Measurements from ENCODE around the gene SLC47A2. TPM values are rescaled to one million over a fixed set of nuclear protein-coding genes. Genes with fewer than 3 reads are reported as not detected.
"Not testable (repeated sequence)": the region's sequence is repeated elsewhere in the genome, so short reads cannot be mapped to it uniquely, and the experiment has no call there.

Gene SLC47A2
- total RNA-seq, 1 donor, result not detected

DNA sequence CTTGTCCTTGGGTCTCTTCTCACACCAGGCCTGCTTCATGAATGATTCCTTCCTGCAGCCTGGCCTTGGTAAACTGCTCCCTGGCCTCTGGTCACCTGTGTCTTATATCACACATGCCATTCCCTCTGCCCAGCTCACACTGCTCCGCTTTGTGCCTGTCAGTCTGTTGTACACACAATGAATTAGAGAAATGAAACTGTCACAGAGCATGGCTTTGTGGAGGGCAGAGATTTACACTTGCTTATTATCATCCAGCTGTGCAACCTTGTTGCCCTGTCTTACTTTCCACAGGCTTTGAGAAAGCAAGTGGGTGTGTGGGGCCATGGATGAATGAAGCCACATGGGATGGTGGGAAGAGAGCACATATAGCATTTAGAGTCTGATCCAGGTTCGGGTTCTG, 45.5 kb downstream of the SLC47A2 start:
- H3K4me3 ChIP-seq (ENCODE audit: low read depth, low read length), result no peak overlapping the region
- no peak for DNase-seq (ENCODE audit: low read depth)
- TF ChIP-seq CTCF (IDR thresholded peaks at IDR 0.05; ENCODE audit: insufficient read depth, low read length), result no peak

DNA sequence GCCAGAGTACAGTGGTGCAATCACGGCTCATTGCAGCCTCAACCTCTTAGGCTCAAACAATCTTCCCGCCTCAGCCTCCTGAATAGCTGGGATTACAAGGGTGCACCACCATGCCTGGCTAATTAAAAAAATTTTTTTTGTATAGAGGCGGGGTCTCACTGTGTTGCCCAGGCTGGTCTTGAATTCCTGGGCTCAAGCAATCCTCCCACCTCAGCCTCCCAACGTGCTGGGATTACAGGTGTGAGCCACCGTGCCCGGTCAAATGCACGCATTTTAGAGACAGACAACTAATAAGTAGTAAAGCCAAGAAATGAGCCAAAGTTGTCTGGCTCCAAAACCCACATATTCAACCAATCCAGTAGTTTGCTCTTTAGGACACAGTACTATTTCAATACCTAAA, 46.7 kb downstream of the SLC47A2 start:
- not testable (repeated sequence) for H3K4me3 ChIP-seq (ENCODE audit: low read depth, low read length); DNase-seq (ENCODE audit: low read depth)

GRCh38 chr17:19664821-19665181, 51.6 kb downstream of the SLC47A2 start:
- no peak overlapping the region for H3K4me3 ChIP-seq (ENCODE audit: low read depth, low read length)
- no peak for DNase-seq (ENCODE audit: low read depth)
- TF ChIP-seq CTCF (IDR thresholded peaks at IDR 0.05; ENCODE audit: insufficient read depth, low read length), result no peak

GRCh38 chr17:19664136-19664820, 52.1 kb downstream of the SLC47A2 start:
- no peak for DNase-seq (ENCODE audit: low read depth)
- no peak for TF ChIP-seq CTCF (IDR thresholded peaks at IDR 0.05; ENCODE audit: insufficient read depth, low read length)

DNA sequence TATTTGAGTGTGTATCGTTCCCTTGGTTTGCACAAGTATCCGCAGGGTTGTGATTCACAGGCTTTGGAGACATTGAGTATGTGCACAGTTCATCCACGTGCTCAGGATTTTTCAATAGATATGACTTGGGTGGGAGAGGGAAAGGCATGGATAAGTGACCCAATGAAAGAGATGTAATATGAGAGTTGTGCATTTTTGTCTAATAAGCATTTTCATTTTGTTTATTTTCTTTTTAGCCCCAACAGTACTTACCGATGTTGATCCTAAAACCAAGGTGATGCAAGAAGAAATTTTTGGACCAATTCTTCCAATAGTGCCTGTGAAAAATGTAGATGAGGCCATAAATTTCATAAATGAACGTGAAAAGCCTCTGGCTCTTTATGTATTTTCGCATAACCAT, 53.3 kb downstream of the SLC47A2 start:
- TF ChIP-seq CTCF (IDR thresholded peaks at IDR 0.05; ENCODE audit: insufficient read depth, low read length), result no peak
- DNase-seq (ENCODE audit: low read depth), result no peak
- no peak overlapping the region for H3K4me3 ChIP-seq (ENCODE audit: low read depth, low read length)

More at GRCh38 chr17:19664136-19664820, 52.1 kb downstream of the SLC47A2 start:
- no peak overlapping the region for H3K4me3 ChIP-seq (ENCODE audit: low read depth, low read length)

DNA sequence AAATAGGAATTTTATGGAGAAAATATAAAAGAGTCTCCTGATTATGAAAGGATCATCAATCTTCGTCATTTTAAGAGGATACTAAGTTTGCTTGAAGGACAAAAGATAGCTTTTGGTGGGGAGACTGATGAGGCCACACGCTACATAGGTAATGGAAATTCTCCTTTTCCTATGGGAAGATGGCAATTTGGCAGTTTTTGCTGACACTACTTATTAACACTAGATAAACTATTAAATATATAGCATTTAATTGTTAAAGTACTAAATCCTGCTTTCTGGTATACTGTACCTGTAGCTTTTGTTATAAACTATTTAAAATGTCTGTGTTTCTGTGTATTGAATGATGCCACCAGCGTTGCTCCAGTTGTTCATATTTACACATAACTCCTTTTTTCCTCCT, 55.3 kb downstream of the SLC47A2 start:
- DNase-seq (ENCODE audit: low read depth), result no peak
- no peak for TF ChIP-seq CTCF (IDR thresholded peaks at IDR 0.05; ENCODE audit: insufficient read depth, low read length)
- H3K4me3 ChIP-seq (ENCODE audit: low read depth, low read length), result no peak overlapping the region

- H3K4me3 ChIP-seq (ENCODE audit: low read depth, low read length), result no peak overlapping the region
- TF ChIP-seq CTCF (IDR thresholded peaks at IDR 0.05; ENCODE audit: insufficient read depth, low read length), result no peak
- no peak for DNase-seq (ENCODE audit: low read depth)
These were observed 56.0 kb downstream of the SLC47A2 start for GRCh38 chr17:19660219-19660870.

Measured in fibroblast of the aortic adventitia (primary cell).